Erythroblast (primary cell): ENCODE data around the gene OPA3.
A peak's percentile ranks its signal among the peaks of the same experiment; 100 is the strongest.

Experiments
- DNase-seq, 2 experiments: peaks; one replicate each; lab custom pipeline; 2025; lab: John Stamatoyannopoulos, UW
- GATA1 ChIP-seq: IDR thresholded peaks from 2 replicates; pipeline ENCODE4 v1.6.1; 2011; ENCODE audit warnings: low read depth, mild to moderate bottlenecking, control low read depth, low read length, moderate library complexity
- POLR2A ChIP-seq: IDR thresholded peaks from 2 replicates; pipeline ENCODE4 v1.6.1; 2011; ENCODE audit warnings: mild to moderate bottlenecking, low read length

OPA3 gene

GRCh38 chr19:45607071-45608029 is 22.7 kb upstream of the OPA3 start:
- peak; percentile 42 to 68 for DNase-seq
- TF ChIP-seq GATA1 (no peak), POLR2A (no peak)

- peak; percentile 15 to 26 for DNase-seq
- TF ChIP-seq GATA1, result no peak
- TF ChIP-seq POLR2A, result no peak
Measured at GRCh38 chr19:45601524-45602374, 17.1 kb upstream of the OPA3 start, which contains the start of gene GPR4. Gene GPR4, minus strand, starts transcription at chr19:45602212. Its CDS starts 10,346 bp downstream, at chr19:45591866.

- no peak for DNase-seq
- TF ChIP-seq POLR2A (no peak), GATA1 (no peak)
Measured at GRCh38 chr19:45601115-45601514, 16.5 kb upstream of the OPA3 start.

- TF ChIP-seq GATA1, result no peak
- no peak for TF ChIP-seq POLR2A
- DNase-seq, result no peak
Measured at GRCh38 chr19:45600340-45600885, 15.8 kb upstream of the OPA3 start.

GRCh38 chr19:45599286-45599685 is 14.7 kb upstream of the OPA3 start:
- DNase-seq, result no peak
- no peak for TF ChIP-seq POLR2A
- TF ChIP-seq GATA1, result no peak

- TF ChIP-seq GATA1 (no peak), POLR2A (no peak)
- DNase-seq, result no peak
Measured at GRCh38 chr19:45598267-45599001, 13.8 kb upstream of the OPA3 start.

GRCh38 chr19:45597425-45598111 is 13.0 kb upstream of the OPA3 start:
- DNase-seq, result no peak
- TF ChIP-seq POLR2A (no peak), GATA1 (no peak)

GRCh38 chr19:45595814-45596213 is 11.2 kb upstream of the OPA3 start:
- DNase-seq, result no peak
- no peak for TF ChIP-seq GATA1
- TF ChIP-seq POLR2A, result no peak

- no peak for TF ChIP-seq POLR2A
- TF ChIP-seq GATA1, result no peak
- no peak for DNase-seq
Measured at GRCh38 chr19:45593520-45593919, 8.9 kb upstream of the OPA3 start.

- DNase-seq, result no peak
Measured at GRCh38 chr19:45592366-45592765, 7.8 kb upstream of the OPA3 start.

GRCh38 chr19:45591638-45592005 is 7.0 kb upstream of the OPA3 start:
- TF ChIP-seq POLR2A (no peak), GATA1 (no peak)
- DNase-seq, result no peak

More at GRCh38 chr19:45592366-45592765, 7.8 kb upstream of the OPA3 start:
- TF ChIP-seq POLR2A (no peak), GATA1 (no peak)

- peak; percentile 47 to 49 for DNase-seq
- no peak for TF ChIP-seq POLR2A
- TF ChIP-seq GATA1, result no peak
Measured at GRCh38 chr19:45591004-45591637, 6.5 kb upstream of the OPA3 start.
